Adrenal gland (tissue), 12 donors: Measurements from ENCODE around the gene MAD1L1. TPM values are rescaled to one million over a fixed set of nuclear protein-coding genes. Genes with fewer than 3 reads are reported as not detected.

Experiments
- DNase-seq, 7 donors: peaks; one replicate each; pipeline ENCODE4 v3.0.0-alpha.2; 2019 to 2020
- H3K27ac ChIP-seq, 5 donors: fragments of 200-600 bp; sonication (generic) in 4 of 5; 1 replicate in 3 of 5; 2 replicates in 2 of 5; pipeline versions ENCODE4 v1.5.1 to v1.8.0; 2016 to 2020; ENCODE audit warnings: mild to moderate bottlenecking in 1 of 5
- H3K27me3 ChIP-seq: fragments of 200-600 bp; 2 replicates; pipeline ENCODE4 v1.8.0; 2021
- H3K36me3 ChIP-seq, 2 donors: fragments of 200-600 bp; replicated peaks in 1 of 2; 1 replicate in 1 of 2; 2 replicates in 1 of 2; pipeline versions ENCODE4 v1.5.1 to v1.8.0; 2018 to 2022
- H3K4me1 ChIP-seq, 2 donors: fragments of 200-600 bp; replicated peaks in 1 of 2; 1 replicate in 1 of 2; 2 replicates in 1 of 2; pipeline versions ENCODE4 v1.5.1 to v1.8.0; 2018 to 2021
- H3K4me3 ChIP-seq, 4 donors: fragments of 200-600 bp; sonication (generic) in 3 of 4; one replicate each; pipeline ENCODE4 v1.5.1; 2016 to 2018
- H3K9me3 ChIP-seq, 3 donors: fragments of 200-600 bp; sonication (generic) in 1 of 3; replicated peaks in 1 of 3; 1 replicate in 2 of 3; 2 replicates in 1 of 3; pipeline versions ENCODE4 v1.5.1 to v1.8.0; 2016 to 2021
- POLR2A ChIP-seq, 2 donors: fragments of 450-650 bp; IDR thresholded peaks; one replicate each; pipeline ENCODE4 v1.6.1; 2017; ENCODE audit warnings: antibody characterized with exemption in 2 of 2, mild to moderate bottlenecking in 2 of 2, moderate library complexity in 1 of 2
- WGBS, 4 donors: extraction: QIAGEN DNeasy Blood & Tissue Kit in 2 of 4; methylation state at CpG; one replicate each; pipeline versions ENCODE4 v1.1.5 to v1.1.7; 2013 to 2017; 5-methylcytosine and 5-hydroxymethylcytosine counted together
- intact Hi-C, 2 donors: fragments of 100-400 bp; cut with DNase I; formaldehyde crosslinking; loops; one replicate each; pipeline versions ENCODE4 v1.14.1 to v1.15.0; 2022 to 2023
- polyA plus RNA-seq, 3 donors: library from polyadenylated mRNA; stranded (reverse); fragments of 200-250 nt in 2 of 3; fragments of 350-450 nt in 1 of 3; fragmentation: Illumina TruSeq in 1 of 3; extraction: RNeasy Lipid Tissue Mini Kit (QIAGEN cat#74804) in 1 of 3; gene quantifications; one replicate each; pipeline ENCODE4 v1.2.3, GENCODE V29; 2013 to 2014
- total RNA-seq, 9 donors: library from RNA; depleted of rRNA in 4 of 9; stranded (reverse); fragments of >200 nt in 4 of 9; fragments of 120-200 nt in 1 of 9; fragmentation: NEBNext Ultra II Directional in 1 of 9; extraction: Animal tissue kit (Norgen Biotek cat#: 25700) in 1 of 9; gene quantifications; one replicate each; pipeline versions ENCODE4 v1.1.0 to v1.2.4, GENCODE V29; 2013 to 2023
- TF ChIP-seq, protein P1 (sequence below), 6 experiments: fragments of 450-650 bp in 4 of 6; fragments of 200-600 bp in 2 of 6; sonication (generic) in 1 of 6; IDR thresholded peaks; 1 replicate in 5 of 6; 2 replicates in 1 of 6; pipeline versions ENCODE4 v1.5.1 to v1.8.0; 2016 to 2021; ENCODE audit warnings: antibody characterized with exemption in 6 of 6, mild to moderate bottlenecking in 2 of 6, moderate library complexity in 1 of 6
- donor health status: healthy with polysubstance abuse.
- donor health status: Bipolar disorder and iron deficiency.
- donor health status: DM: yes; HTN: yes; CAD: no.
- donor health status: DM: no; HTN: no; CAD: no.
- donor health status: DM: no; HTN: no; CAD: no.
- donor health status: DM: yes; HTN: yes; CAD: no.

The MAD1L1 gene
- total and polyA plus RNA-seq, 12 donors: 6.7 to 87.7 (median 28.9) TPM

DNA sequence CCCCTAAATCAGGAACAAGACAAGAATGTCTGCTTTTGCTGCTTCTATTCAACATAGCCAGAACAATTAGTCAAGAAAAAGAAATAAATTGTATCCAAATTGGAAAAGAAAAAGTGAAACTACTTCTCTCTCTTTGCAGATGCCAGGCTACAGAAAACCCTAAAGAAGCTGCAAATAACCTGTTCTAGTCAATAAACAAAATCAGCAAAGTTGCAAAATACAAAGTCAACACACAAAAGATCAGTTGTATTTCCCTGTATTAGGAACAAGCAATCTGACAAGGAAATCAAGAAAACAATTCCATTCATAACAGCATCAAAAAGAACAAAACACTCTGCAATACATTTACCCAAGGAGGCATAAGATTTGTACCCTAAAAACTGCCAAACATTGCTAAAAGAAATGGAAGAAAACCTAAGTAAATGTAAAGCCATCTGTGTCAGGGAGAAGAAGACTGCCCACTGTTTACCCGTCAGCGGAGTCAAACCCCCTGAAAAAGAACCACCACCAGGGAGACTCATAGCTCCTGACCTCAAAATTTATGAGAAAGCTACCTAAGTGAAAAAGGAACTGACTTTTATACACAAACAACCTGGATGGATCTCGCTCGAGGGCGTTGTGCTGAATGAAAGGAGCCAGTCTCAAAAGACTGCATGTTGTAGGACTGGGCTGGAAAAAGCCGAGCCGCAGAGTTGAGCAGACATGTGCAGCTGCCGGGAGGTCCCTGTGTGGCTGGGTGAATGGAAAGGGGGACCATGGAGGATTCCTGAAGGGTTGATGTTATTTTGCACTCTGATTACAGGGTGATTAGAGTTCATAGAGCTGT lies 263.1 kb downstream of the MAD1L1 start:
- intact Hi-C loops: no loop called here
- H3K36me3 ChIP-seq: no peaks in the 10 kb centered on the region
- H3K27me3 ChIP-seq: no peaks in the 10 kb centered on the region
- H3K9me3 ChIP-seq: no peaks in the 10 kb centered on the region
- 89 to 90% (median 90%) methylated on average over 8 of the region's 8 CpGs for WGBS, 4 donors
- H3K4me3 ChIP-seq: no peak overlapping the region
- H3K4me1 ChIP-seq: no peaks in the 10 kb centered on the region
- H3K27ac ChIP-seq: no peak overlapping the region
- no peak for TF ChIP-seq POLR2A (IDR thresholded peaks at IDR 0.05)
- TF ChIP-seq, protein P1, sequence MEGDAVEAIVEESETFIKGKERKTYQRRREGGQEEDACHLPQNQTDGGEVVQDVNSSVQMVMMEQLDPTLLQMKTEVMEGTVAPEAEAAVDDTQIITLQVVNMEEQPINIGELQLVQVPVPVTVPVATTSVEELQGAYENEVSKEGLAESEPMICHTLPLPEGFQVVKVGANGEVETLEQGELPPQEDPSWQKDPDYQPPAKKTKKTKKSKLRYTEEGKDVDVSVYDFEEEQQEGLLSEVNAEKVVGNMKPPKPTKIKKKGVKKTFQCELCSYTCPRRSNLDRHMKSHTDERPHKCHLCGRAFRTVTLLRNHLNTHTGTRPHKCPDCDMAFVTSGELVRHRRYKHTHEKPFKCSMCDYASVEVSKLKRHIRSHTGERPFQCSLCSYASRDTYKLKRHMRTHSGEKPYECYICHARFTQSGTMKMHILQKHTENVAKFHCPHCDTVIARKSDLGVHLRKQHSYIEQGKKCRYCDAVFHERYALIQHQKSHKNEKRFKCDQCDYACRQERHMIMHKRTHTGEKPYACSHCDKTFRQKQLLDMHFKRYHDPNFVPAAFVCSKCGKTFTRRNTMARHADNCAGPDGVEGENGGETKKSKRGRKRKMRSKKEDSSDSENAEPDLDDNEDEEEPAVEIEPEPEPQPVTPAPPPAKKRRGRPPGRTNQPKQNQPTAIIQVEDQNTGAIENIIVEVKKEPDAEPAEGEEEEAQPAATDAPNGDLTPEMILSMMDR (IDR thresholded peaks at IDR 0.05): no peak
- no peak for DNase-seq

DNA sequence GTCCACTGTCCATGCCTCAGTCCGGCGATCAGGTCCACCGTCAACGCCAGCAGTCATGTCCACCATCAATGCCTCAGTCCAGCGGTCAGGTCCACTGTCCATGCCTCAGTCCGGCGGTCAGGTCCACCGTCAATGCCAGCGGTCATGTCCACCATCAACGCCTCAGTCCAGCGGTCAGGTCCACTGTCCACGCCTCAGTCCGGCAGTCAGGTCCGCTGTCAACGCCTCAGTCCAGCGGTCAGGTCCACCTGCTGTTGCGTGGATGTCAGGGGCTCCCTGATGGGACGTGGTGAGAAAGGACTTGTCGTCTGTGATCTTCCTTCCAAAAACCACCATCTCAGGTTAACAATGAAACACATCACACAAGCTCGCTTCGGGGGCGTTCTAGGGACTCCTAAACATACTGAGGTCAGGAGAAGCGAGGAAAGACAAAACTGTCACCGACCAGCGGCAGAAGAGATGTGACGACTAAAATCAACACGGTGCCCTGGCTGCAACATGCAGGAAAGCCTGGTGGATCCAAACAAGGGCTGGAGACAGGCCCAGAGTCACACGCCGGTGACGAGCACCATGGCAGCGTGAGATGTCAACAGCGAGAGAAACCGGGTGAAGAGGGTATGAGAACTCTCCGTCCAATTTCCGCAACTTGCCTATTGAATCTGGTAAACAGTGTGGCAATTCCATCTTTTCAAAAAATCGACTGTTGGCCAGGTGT lies 264.2 kb downstream of the MAD1L1 start:
- no peak overlapping the region for H3K4me3 ChIP-seq
- WGBS, 4 donors: 94 to 98% (median 97%) methylated on average over 30 to 36 of the region's 36 CpGs
- H3K4me1 ChIP-seq: no peaks in the 10 kb centered on the region
- H3K27ac ChIP-seq: no peak overlapping the region
- H3K9me3 ChIP-seq: no peaks in the 10 kb centered on the region
- intact Hi-C loops: no loop called here
- no peaks in the 10 kb centered on the region for H3K27me3 ChIP-seq
- TF ChIP-seq POLR2A (IDR thresholded peaks at IDR 0.05): no peak
- TF ChIP-seq, protein P1 (IDR thresholded peaks at IDR 0.05): no peak
- no peaks in the 10 kb centered on the region for H3K36me3 ChIP-seq
- no peak for DNase-seq

DNA sequence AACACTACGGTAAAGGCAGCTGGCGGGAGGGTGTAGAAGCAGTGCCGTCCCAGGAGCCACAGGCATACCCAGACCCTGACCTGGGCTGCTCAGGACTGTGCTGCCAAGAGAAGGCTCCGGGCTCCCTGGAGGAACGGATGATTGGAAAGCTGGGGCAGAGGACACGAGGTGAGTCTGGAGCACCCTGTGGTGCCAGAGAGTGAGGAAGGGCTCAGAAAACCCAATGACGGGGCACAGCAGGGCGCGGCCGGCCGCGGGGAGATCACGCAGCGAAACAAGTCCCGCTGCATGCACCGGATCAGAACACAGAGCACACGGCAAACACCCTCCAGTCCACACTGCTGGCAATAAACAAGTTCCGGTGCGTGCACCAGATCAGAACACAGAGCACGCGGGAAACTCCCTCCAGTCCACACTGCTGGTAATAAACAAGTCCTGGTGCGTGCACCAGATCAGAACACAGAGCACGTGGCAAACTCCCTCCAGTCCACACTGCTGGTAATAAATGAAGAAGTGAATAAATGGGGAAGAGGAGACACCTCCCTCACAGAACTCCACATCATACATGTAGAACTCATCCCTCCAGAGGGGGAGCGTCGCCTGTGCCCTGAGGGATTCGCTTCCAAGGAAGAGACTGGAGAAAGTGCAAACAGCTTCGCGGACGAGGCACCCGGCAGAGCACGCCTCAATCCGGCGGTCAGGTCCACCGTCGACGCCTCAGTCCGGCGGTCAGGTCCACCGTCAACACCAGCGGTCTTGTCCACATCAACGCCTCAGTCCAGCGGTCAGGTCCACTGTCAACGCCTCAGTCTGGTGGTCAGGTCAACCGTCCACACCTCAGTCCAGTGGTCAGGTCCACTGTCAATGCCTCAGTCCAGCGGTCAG lies 265.0 kb downstream of the MAD1L1 start:
- H3K9me3 ChIP-seq: no peaks in the 10 kb centered on the region
- H3K4me3 ChIP-seq: no peak overlapping the region
- 95 to 98% (median 96%) methylated on average over 40 to 45 of the region's 45 CpGs for WGBS, 4 donors
- no peaks in the 10 kb centered on the region for H3K27me3 ChIP-seq
- no peak for TF ChIP-seq POLR2A (IDR thresholded peaks at IDR 0.05)
- TF ChIP-seq, protein P1 (IDR thresholded peaks at IDR 0.05): no peak
- no peak overlapping the region for H3K27ac ChIP-seq
- no peaks in the 10 kb centered on the region for H3K4me1 ChIP-seq
- intact Hi-C loops: no loop called here
- no peaks in the 10 kb centered on the region for H3K36me3 ChIP-seq
- no peak for DNase-seq
